Measurements from ENCODE around the gene TRIM46.
A peak's percentile ranks its signal among the peaks of the same experiment; 100 is the strongest.

Gene TRIM46

GRCh38 chr1:155173478-155174323 is at the start of gene TRIM46:
TRIM46 (plus strand) TSS chr1:155173849; CDS start chr1:155173967, 118 bp downstream.
- DNase-seq, result peak; percentile 72

- peak; percentile 65 for DNase-seq
Measured at GRCh38 chr1:155124503-155125463, 48.9 kb upstream of the TRIM46 start.

GRCh38 chr1:155125511-155125945 is 48.1 kb upstream of the TRIM46 start:
- DNase-seq, result no peak

- peak; percentile 14 for DNase-seq
Measured at GRCh38 chr1:155125946-155126555, 47.6 kb upstream of the TRIM46 start.

- peak; percentile 19 for DNase-seq
Measured at GRCh38 chr1:155126556-155127104, 47.0 kb upstream of the TRIM46 start.

- peak; percentile 33 for DNase-seq
Measured at GRCh38 chr1:155127105-155127966, 46.3 kb upstream of the TRIM46 start, which contains the start of gene EFNA1. EFNA1 (plus strand) TSS chr1:155127876; CDS start chr1:155127978, 102 bp downstream.

GRCh38 chr1:155127967-155128754 is 45.5 kb upstream of the TRIM46 start:
- DNase-seq, result no peak

GRCh38 chr1:155128755-155129473 is 44.7 kb upstream of the TRIM46 start:
- DNase-seq, result no peak

- DNase-seq, result no peak
Measured at GRCh38 chr1:155130272-155131006, 43.2 kb upstream of the TRIM46 start.

- no peak for DNase-seq
Measured at GRCh38 chr1:155131285-155131684, 42.4 kb upstream of the TRIM46 start.

GRCh38 chr1:155131856-155132255 is 41.8 kb upstream of the TRIM46 start:
- DNase-seq, result no peak

- no peak for DNase-seq
Measured at GRCh38 chr1:155133799-155134281, 39.8 kb upstream of the TRIM46 start.

- DNase-seq, result no peak
Measured at GRCh38 chr1:155134322-155134721, 39.3 kb upstream of the TRIM46 start.

GRCh38 chr1:155134880-155135414 is 38.7 kb upstream of the TRIM46 start:
- peak; percentile 96 for DNase-seq

GRCh38 chr1:155135415-155136028 is 38.1 kb upstream of the TRIM46 start, which contains the start of gene SLC50A1:
SLC50A1 (plus strand) TSS chr1:155135852; CDS start chr1:155135912, 60 bp downstream.
- peak; percentile 94 for DNase-seq

GRCh38 chr1:155136748-155137147 is 36.9 kb upstream of the TRIM46 start:
- no peak for DNase-seq

GRCh38 chr1:155137154-155137949 is 36.3 kb upstream of the TRIM46 start:
- no peak for DNase-seq
